GM21515 (cell line): ENCODE data around the gene DAB2IP.

Experiments used
- ATAC-seq: cut with Tn5 transposase; IDR thresholded peaks from one replicate; pipeline ENCODE4 v1.9.1; 2021; ENCODE audit not compliant: unreplicated experiment

DAB2IP gene

GRCh38 chr9:121827251-121827967 is 176.0 kb downstream of the DAB2IP start:
- no peak for ATAC-seq

- no peak for ATAC-seq
Measured at GRCh38 chr9:121830441-121831140, 179.2 kb downstream of the DAB2IP start.

GRCh38 chr9:121831869-121832268 is 180.4 kb downstream of the DAB2IP start:
- ATAC-seq: no peak

DNA sequence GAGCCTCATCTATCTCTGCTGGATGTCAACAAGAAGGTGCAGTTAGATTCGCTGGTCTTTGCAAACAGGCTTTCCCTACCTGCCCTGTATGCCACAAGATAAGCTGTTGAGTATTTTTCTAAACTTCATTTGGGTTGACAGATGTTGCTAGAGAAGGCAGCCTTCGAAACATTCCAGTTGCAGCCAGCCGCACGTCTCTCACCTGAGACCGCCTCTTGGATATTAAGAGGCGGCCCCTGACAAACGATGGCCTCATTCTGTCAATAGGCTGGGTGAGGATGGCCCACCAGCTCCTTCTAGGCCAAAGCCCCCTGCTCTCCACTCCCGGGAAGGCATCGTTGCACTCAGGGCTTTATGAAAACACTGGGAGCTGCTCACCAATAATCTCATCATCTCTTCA is 181.6 kb downstream of the DAB2IP start:
- no peak for ATAC-seq
